AG20443 (cell line): Measurements from ENCODE around the gene AMELX.

Experiments
- DNase-seq: peaks from one replicate; pipeline ENCODE4 v3.0.0; 2012; ENCODE audit warnings: low spot score, mixed read lengths

Gene AMELX

GRCh38 chrX:11309220-11309619 lies 16.0 kb downstream of the AMELX start:
- no peak for DNase-seq

- no peak for DNase-seq
Observed at GRCh38 chrX:11311706-11312105, 18.5 kb downstream of the AMELX start.

- DNase-seq = no peak
Observed at GRCh38 chrX:11319806-11320520, 26.8 kb downstream of the AMELX start.

- DNase-seq = no peak
Observed at GRCh38 chrX:11321986-11322385, 28.8 kb downstream of the AMELX start.

- no peak for DNase-seq
Observed at GRCh38 chrX:11328134-11328533, 34.9 kb downstream of the AMELX start.

- no peak for DNase-seq
Observed at GRCh38 chrX:11329021-11329420, 35.8 kb downstream of the AMELX start.

GRCh38 chrX:11331788-11332187 lies 38.6 kb downstream of the AMELX start:
- no peak for DNase-seq

- DNase-seq = no peak
Observed at GRCh38 chrX:11334165-11334564, 41.0 kb downstream of the AMELX start.

GRCh38 chrX:11336201-11336600 lies 43.0 kb downstream of the AMELX start:
- no peak for DNase-seq

GRCh38 chrX:11337292-11338009 lies 44.2 kb downstream of the AMELX start:
- DNase-seq = no peak

GRCh38 chrX:11341274-11342201 lies 48.3 kb downstream of the AMELX start:
- peak; percentile 41 for DNase-seq

- DNase-seq = no peak
Observed at GRCh38 chrX:11342673-11343072, 49.5 kb downstream of the AMELX start.

GRCh38 chrX:11346121-11346682 lies 53.0 kb downstream of the AMELX start:
- no peak for DNase-seq

GRCh38 chrX:11347300-11347699 lies 54.1 kb downstream of the AMELX start:
- DNase-seq = no peak

GRCh38 chrX:11349020-11349419 lies 55.8 kb downstream of the AMELX start:
- no peak for DNase-seq

- no peak for DNase-seq
Observed at GRCh38 chrX:11349661-11350337, 56.6 kb downstream of the AMELX start.
